GM19023 (cell line): Measurements from ENCODE around the gene SIM1.

Experiments
- ATAC-seq: cut with Tn5 transposase; IDR thresholded peaks from one replicate; pipeline ENCODE4 v1.9.1; 2021; ENCODE audit warnings: mild to moderate bottlenecking, moderate library complexity; ENCODE audit not compliant: unreplicated experiment

Gene SIM1, protein sequence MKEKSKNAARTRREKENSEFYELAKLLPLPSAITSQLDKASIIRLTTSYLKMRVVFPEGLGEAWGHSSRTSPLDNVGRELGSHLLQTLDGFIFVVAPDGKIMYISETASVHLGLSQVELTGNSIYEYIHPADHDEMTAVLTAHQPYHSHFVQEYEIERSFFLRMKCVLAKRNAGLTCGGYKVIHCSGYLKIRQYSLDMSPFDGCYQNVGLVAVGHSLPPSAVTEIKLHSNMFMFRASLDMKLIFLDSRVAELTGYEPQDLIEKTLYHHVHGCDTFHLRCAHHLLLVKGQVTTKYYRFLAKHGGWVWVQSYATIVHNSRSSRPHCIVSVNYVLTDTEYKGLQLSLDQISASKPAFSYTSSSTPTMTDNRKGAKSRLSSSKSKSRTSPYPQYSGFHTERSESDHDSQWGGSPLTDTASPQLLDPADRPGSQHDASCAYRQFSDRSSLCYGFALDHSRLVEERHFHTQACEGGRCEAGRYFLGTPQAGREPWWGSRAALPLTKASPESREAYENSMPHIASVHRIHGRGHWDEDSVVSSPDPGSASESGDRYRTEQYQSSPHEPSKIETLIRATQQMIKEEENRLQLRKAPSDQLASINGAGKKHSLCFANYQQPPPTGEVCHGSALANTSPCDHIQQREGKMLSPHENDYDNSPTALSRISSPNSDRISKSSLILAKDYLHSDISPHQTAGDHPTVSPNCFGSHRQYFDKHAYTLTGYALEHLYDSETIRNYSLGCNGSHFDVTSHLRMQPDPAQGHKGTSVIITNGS

DNA sequence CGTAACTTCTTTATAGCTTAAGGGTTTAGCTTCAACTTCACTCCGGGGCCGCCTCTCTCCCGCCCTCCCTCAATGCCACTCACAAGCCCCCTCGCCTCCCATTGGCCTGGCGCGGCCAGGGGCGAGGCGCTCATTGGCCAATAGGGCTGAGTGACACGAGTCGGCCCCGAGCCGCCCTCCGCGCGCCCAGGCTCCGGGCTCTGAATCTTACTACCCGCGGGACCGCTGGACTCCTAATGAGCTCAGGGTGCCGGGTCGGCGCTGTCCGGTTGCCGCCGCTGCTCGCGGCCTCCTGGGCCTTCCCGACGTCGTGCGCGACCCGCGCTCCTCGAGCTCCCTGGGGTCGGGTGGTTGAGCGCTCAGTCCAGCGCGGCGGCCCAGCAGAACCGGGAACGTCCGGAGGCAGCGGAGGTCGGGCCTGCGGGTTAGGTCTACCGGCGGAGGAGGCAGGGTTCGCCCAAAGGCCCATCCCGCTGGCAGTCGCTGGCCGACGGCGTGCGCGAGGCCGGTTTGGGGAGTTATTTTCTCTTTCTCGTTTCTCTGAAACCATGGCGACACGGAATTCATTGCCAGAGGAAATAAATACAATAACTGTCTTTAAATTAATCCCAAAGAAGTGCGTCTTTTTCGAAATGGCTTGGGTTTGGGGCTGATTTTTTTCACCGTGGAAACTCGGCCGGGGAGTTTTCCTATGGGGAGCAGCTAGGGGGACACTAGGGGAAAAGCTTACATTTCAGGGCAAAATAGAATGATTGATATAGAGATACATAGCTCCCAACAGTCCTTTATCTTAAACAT lies at the start of gene SIM1:
TSS of gene SIM1 (minus strand) at position 19 of the 798 bp plus-strand sequence. CDS start 1,453 bp downstream, outside the sequence.
- peak; percentile 78 for ATAC-seq

DNA sequence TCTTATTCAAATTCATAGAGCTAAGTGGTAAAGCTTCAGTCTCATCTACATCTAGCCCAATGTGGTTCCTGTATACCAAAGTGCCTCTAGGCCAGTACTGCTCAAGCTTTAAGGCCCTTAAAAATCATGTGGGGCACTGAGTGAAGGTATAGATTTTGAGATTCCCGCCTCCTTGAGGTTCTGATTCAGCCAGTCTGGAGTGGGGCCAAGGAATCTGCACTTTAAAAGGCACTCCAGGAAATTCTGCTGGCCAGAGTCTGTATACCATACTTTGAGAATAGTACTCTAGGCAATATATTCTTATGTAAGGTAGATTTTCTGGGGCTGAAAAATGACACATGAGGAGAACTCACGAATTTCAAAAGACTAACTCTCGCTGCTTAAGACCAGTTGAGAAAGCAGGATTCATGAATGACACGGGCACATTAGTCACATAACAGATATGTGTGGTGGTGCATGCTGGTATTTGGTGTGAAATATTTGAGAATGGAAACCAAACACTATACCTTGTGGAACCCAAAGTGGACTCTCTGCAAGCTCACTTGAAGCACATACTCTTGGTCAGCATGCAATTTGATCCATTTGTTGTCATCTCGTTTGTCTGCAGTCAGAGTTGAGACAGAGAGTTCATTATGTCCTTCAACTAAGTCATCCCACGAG lies 47.6 kb upstream of the SIM1 start:
- ATAC-seq: no peak

DNA sequence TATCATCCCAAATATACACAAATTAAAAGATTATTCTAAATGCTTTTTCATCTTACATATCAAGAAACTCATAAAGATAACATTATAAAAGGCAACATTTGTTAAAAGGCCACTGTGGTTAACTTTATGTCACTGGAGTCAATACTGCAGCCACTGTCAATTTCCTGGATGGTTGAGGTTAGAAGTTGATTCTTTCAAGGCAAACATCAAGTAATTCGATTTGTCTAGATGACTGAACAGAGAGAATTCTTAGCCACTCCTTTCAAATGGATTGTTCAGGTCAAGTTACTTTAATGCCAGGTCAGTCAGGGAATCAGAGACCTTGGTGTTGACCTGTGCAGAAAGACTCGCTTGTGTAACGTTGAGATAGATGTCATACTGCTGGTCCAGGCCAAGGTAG lies 44.4 kb upstream of the SIM1 start:
- ATAC-seq: no peak

DNA sequence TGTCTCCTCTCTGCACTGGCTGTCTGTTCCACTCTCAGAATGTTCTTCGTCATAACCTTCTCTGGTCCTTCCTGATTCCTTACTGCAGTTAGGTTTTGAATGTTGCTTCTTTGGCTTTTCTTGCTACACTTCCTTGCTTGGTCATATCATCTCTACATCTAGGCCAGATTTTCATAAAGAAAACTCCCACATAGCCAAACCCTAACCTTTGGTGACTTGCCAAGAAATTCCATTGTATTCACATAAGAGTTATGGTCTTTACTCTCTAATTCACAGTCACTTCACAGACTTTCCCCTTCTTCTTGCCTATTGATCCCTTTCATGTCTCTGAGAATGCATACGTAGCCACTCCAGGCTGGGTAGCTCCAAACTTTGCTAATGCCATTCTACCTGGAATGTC lies 41.9 kb upstream of the SIM1 start:
- ATAC-seq: no peak

DNA sequence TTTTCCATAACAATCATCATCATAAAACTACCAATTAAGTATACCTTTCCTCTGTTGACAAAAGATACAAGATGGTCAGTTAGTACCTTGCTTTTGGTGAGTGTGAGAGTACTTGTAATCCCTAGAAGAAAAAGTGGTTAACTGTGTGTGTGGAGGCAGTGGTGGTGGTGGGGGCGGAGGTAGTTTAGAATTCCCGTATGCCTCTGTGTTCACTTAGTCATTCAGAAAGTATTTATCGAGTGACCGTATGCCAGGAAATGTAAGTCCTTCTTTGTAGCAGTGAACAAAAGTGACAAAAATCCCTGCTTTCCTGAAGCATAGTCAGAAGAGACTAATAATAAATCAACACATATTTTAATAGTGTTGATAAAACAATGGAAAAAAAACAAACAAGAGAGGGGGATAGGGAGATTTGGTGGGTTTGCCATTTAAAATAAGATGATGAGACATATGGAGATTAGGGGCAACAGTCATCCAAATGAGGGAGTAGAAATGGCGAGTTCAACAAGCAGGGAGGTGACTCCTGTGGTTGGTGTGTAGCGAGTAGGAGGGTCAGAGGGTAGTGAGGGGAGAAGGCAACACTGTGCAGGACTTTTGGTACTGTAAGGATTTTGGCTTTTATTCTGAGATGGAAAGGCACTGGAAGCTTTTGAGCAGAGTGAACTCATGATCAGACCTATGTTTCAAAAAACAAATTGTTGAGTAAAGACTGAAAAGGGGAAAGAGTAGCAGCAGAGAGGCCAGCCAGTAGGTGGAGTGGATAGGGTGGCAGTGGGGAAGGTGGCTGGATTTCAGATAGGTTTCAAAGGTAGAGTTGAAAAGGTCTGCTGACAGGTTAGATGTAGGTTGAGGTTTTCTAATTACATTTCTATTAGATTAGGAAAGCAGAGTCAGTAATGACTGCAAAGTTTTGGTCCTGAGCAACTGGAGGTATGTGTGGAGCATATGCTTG lies 40.3 kb upstream of the SIM1 start:
- ATAC-seq: no peak

DNA sequence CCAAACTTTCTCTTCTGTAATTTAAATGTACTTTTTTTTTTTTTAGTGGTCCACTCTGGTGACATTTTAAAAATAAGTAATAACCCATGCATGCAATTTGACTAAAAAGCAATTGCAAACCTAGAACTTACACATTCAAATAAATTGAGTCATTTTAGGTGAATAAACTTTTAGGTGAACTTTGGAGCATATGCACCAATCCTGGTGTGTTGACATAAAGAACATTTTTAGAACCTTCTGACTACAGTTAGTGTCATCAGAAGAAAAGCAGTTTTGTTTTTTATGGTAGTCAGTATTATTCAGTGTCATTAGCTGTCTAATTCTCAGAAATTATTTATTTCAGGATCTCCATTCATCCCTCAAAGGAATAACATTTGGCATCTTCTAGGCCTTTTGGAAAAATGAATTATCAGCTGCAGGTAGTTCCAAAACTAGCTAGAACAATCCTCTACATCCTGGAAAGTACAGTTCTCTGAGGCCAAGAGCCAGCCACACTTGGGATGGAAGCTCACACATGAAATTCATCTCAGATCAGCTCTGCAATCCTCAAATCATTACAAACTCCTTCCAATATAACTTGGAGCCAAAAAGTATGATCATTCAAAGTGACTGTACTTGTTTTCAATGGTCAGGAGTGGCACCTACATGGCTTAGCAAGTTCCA lies 38.5 kb upstream of the SIM1 start:
- ATAC-seq: no peak

DNA sequence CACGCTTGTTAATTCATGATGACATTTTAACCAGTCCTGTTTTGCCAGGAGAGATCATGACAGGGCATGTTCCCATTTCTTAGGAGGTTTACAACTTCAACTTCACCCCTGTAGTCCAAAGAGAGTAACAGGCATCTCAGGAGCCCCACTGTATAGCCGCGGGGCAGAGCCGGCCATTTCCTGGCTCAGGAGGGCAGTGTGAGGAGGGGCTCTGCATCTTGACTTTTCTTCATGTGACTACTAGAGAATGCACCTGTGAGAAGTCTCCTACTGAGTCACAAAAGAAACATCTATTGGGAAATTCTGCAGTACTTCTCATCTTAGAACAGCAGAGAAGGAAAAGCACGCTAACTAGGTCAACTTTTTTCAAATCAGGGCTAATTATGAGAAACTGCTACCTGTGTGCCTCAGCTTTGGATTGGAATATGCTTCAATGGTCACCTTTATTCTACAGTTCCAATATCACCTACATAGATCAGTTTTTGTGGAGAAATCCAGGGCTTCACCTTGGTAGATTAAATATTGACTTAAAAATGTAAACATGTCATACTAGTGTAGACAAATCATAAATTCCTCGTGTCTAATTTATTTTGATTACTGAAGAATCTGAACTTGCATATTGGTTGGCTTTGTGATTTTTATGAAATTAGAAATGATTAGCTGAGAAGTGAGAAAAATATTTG lies 28.6 kb upstream of the SIM1 start:
- ATAC-seq: no peak

DNA sequence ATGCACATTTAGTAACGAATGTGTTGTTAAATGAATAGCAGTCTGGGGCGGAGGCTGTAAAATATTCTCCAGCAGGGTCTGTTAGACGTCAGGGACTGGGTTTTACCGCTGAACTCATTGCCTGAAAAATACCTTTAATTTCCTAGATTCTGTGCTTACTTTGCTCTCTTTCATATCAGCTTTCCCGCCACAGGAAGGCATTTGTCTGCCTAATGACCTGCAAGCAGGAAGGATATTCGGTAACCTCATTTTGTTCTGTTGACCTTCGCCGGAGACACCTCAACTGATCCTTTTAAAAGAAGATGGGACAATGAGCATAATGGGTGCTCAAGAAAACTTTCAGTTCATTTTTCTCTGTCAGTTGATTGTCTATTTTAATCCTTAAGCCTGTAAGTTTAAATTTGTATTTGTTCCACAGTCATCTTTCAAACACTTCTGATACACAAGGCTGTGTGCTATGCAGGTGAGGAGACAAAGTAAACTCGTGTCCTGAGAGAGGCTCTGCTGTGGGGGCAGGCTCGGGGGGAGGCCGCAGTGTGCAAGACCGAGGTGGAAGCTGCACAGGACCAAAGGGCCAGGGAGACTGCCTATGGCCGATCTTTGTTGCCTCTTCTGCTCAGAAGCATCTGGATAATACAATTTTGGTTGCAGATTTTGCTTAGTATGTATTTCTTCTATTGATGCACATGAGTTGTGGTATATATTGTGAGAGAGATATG lies 27.4 kb upstream of the SIM1 start:
- no peak for ATAC-seq

DNA sequence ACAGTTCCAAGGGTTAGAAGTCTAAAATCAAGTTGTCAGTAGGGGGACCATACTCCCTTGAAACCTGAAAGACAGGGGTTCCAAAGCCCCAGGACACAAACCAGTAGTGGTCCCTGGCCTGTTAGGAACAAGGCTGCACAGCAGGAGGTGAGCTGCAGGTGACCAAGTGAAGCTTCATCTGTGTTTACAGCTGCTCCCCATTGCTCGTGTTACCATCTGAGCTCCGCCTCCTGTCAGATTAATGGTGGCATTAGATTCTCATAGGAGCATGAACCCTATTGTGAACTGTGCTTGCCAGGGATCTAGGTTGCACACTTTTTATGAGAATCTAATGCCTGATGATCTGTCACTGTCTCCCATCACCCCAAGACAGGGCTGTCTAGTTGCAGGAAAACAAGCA lies 25.3 kb upstream of the SIM1 start:
- no peak for ATAC-seq

DNA sequence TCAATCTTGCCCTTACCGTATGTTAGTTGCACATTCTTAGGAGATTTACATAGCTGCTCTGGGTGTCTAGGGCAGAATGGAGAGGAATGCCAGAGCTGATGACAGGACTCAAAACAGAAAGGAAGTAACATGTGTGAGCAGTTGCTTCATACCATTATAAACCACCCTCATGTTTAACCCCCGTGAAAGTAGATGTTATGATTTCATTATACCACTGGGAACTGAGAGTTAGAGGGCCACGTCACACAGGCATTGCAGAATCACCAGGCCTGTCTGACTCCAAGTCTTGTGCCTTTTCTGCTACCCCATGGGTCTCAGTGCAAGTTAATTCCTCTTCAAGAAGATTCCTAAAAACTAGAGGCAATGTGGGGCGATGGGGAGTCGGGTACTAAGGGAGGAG lies 23.5 kb upstream of the SIM1 start:
- ATAC-seq: no peak

DNA sequence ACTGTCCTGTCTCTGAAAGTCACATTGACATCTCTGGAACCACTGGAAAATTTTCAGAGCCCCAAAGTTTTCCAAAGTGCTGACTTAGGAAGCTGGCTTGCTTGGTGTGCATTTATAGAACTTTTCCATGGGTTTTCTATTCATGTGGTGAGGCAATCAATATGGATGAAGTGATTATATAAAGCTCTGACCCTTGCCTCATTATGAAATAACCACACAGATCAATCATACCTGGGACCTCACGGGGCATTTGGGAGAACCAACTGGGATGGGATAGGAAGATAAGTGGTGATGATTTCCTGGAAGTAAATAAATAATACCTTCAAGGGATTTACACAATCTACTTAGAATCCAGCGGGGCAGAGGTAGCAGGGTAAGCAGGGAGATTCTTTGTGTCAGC lies 22.9 kb upstream of the SIM1 start:
- no peak for ATAC-seq

DNA sequence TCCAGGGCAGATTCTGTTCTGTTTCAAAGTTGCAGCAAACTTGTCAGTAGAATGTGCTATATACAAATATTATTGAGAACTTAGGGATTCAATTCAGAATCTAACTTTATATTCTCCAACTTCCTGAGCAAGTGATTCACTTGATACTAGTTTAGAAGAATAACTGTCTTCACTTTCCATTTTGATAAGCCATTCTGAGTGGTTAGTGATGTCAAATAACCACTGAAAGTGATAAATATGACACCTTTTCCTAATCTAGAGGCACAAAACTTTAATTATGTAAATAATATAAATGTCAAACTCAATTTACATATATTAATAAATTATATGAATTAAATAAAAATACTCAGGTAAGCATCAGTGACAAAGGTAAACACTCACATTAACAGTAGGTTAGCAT lies 20.5 kb upstream of the SIM1 start:
- ATAC-seq: no peak

DNA sequence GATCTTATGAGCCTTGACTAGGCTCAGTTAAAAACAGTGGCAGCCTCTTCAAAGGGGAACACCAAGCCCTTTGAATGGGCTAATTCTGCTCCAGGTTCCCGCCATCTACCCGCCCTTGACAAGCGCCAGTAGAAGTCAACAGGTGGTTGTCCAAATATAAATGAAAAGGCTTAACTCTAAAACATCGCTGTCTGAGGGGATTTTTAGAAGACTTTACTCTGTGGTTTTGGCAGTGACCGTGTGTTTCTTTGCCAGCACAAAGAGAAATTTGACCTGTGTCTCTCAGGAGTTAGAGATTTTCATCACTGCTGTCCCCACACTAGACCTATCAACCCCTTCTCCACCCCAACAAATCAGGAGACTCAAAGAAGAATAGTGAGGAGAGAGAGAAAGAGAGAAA lies 19.8 kb upstream of the SIM1 start:
- no peak for ATAC-seq

DNA sequence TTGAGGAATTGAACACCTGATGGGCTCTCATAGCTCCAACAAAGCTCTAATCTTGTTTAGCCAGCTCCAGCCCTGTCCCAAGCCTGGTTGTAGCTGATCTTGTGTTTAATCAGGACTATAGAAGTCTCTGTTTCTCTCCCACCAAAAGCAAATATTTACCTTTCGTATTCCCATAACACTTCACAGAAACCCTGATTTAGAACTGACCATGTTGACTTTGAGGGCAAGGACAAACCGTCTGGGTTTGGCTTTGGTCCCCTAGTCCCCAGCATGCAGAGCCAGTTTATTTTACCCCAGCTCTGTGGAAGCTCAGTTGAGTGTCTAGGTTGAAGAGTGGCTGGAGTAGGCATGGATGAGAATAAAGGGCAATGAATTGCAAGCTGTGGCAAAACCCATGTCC lies 18.0 kb upstream of the SIM1 start:
- ATAC-seq: no peak

DNA sequence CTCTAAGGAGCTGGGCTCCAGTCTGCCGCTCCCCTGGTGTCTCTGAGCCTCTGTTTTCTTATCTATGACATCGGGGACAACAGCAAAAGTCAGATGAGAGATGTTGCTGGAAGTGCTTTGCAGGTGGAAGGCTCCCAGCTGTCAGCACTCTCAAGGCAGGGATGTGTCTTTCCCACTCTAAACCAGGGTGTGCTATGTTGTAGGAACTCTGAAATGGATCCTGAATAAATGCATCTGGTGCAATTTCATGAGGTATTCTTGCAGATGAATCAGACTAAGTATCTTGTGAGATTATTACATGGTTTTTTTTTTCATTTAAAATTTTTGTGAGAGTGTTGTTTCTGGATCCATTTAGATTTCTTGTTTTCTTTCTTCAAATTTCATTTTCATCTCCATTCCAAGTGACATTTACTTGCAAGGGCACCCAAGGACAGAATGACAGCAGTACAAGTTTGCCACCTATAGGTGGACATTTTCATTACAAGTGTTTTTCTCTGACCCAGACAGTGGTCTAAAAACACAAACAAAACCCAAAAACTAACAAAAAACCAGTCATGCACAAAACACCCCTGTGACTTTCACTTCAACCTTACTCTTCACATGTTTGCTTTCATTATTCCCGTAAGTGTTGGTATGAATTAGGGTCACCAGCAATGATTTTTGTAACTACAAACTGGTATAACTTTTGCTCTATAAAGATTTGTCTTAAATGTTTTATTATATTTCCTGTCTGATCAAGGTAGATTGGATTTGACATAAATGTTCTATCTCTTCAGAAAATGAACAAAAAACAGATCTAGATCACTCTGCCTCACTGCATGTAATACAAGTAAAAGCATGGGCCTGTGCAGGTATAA lies 14.7 kb upstream of the SIM1 start:
- ATAC-seq: peak; percentile 44

DNA sequence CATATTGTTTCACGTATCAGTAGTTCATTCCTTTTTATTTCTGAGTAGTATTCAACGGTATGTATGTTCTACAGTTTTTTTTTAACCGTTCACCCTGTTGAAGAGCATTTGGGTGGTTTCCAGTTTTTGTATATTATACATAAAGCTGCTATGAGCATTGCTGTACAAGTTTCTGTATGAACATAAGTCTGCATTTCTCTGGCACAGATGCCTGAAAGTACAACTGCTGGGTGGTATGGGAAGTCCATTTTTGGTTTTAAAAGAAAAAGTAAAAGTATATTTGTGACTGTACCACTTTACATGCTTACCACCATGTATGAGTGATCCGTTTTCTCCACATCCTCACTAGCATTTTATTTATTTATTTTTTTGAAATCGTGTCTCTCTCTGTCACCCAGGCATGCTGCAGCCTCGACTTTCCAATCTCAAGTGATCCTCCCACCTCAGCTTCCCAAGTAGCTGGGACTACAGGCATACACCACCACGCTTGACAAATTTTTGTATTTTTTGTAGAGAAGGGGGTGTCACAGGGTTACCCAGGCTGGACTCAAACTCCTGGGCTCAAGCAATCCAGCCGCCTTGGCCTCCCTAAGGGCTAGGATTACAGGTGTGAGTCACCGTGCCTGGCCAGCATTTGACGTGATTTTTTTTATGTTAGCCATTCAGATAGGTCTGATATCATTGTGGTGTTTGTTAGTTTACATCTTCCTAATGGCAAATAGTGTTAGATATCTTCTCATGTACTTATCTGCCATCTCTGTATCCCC lies 11.0 kb upstream of the SIM1 start:
- peak; percentile 74 for ATAC-seq
